GM10266 (cell line): ENCODE data around the gene CCDC191.

Experiments
- DNase-seq: peaks from one replicate; pipeline ENCODE4 v3.0.0; 2012; ENCODE audit errors: extremely low spot score
- CTCF ChIP-seq: IDR thresholded peaks from 2 replicates; pipeline ENCODE4 v1.5.1; 2012; ENCODE audit warnings: mild to moderate bottlenecking, low read depth; ENCODE audit not compliant: control insufficient read depth, insufficient read depth; ENCODE audit errors: missing control alignments

CCDC191 gene

GRCh38 chr3:113968986-113969385, 87.3 kb downstream of the CCDC191 start:
- DNase-seq: no peak
- no peak for TF ChIP-seq CTCF

- DNase-seq: no peak
- TF ChIP-seq CTCF: no peak
Measured at GRCh38 chr3:113966172-113966571, 90.2 kb downstream of the CCDC191 start.

GRCh38 chr3:113963879-113964278, 92.4 kb downstream of the CCDC191 start:
- no peak for DNase-seq
- TF ChIP-seq CTCF: no peak

GRCh38 chr3:113954091-113954685, 102.1 kb downstream of the CCDC191 start:
- DNase-seq: no peak
- TF ChIP-seq CTCF: no peak

GRCh38 chr3:113953677-113954076, 102.6 kb downstream of the CCDC191 start:
- DNase-seq: no peak
- TF ChIP-seq CTCF: no peak

GRCh38 chr3:113952921-113953320, 103.4 kb downstream of the CCDC191 start:
- no peak for DNase-seq
- TF ChIP-seq CTCF: no peak

GRCh38 chr3:113948015-113948917, 108.1 kb downstream of the CCDC191 start:
- no peak for TF ChIP-seq CTCF
- peak; percentile 49 for DNase-seq
